HCT116 (cell line): ENCODE results near the gene OXCT1. TPM values are rescaled to one million over a fixed set of nuclear protein-coding genes. Genes with fewer than 3 reads are reported as not detected.

Source experiments
- ATAC-seq: fragments of 200-7000 bp; cut with Tn5 transposase; 2 replicates; pipeline ENCODE4 v1.9.1; 2020; ENCODE audit warnings: mild to moderate bottlenecking, moderate library complexity
- BruUV-seq: library from RNA; stranded (reverse); fragments of 400-500 nt; replicated peaks from 2 replicates; lab custom pipeline; 2021; lab: Mats Ljungman, UMichigan
- CTCF ChIA-PET: fragments of 300-600 bp; sonication (Branson Sonifier 250); formaldehyde crosslinking; loops from one replicate; lab custom pipeline; 2021; ENCODE audit warnings: antibody characterized with exemption; lab: Charles Lee
- POLR2A ChIA-PET: fragments of 300-600, 350-600 bp; sonication (Branson Sonifier 250); formaldehyde crosslinking; loops from one replicate; lab custom pipeline; 2021; ENCODE audit warnings: antibody characterized with exemption; lab: Charles Lee
- RAD21 ChIA-PET, 2 experiments: fragments of 300-600 bp; sonication (Branson Sonifier 250); formaldehyde crosslinking; loops; one replicate each; lab custom pipeline; 2023; ENCODE audit warnings: low total read pairs in 2 of 2; ENCODE audit not compliant: uncharacterized antibody in 2 of 2, unreplicated experiment in 2 of 2, low non-redundant PET in 1 of 2; lab: Charles Lee
- DNase-seq: peaks from one replicate; pipeline ENCODE4 v3.0.0-alpha.2; 2010; ENCODE audit warnings: low read depth, low spot score
- H2AFZ ChIP-seq: fragments of 200-600 bp; shearing (Covaris generic), sonication (generic); 2 replicates; pipeline ENCODE4 v1.6.1; 2017; ENCODE audit warnings: low read depth, mixed run types, mixed read lengths, antibody characterized with exemption, low read length; ENCODE audit not compliant: poor library complexity, severe bottlenecking
- H3K27ac ChIP-seq: 2 replicates; pipeline ENCODE4 v1.5.1; 2012; ENCODE audit warnings: low read depth, low read length
- H3K27me3 ChIP-seq: fragments of 200-600 bp; sonication (generic); 2 replicates; pipeline ENCODE4 v1.6.1; 2016; ENCODE audit warnings: mixed run types, low read length, mixed read lengths; ENCODE audit not compliant: insufficient read depth
- H3K36me3 ChIP-seq, 2 experiments: fragments of 200-500 bp in 1 of 2; fragments of 200-600 bp in 1 of 2; sonication (Bioruptor generic) in 1 of 2; sonication (generic) in 1 of 2; 2 replicates each; pipeline versions ENCODE4 v1.5.1 to v1.6.1; 2014 to 2016; ENCODE audit warnings: low read length in 2 of 2, inconsistent platforms in 1 of 2, mixed read lengths in 1 of 2, mixed run types in 1 of 2; ENCODE audit not compliant: insufficient read depth in 2 of 2, control insufficient read depth in 1 of 2
- H3K4me1 ChIP-seq, 2 experiments: fragments of 200-600 bp in 1 of 2; sonication (generic) in 1 of 2; 2 replicates each; pipeline versions ENCODE4 v1.5.1 to v1.6.1; 2012 to 2017; ENCODE audit warnings: low read length in 2 of 2, inconsistent platforms in 1 of 2, mild to moderate bottlenecking in 1 of 2, mixed read lengths in 1 of 2, mixed run types in 1 of 2, moderate library complexity in 1 of 2; ENCODE audit not compliant: insufficient read depth in 2 of 2, control insufficient read depth in 1 of 2
- H3K4me2 ChIP-seq: fragments of 200-600 bp; sonication (generic); 2 replicates; pipeline ENCODE4 v1.6.1; 2017; ENCODE audit warnings: mixed run types, low read length, mixed read lengths
- H3K4me3 ChIP-seq, 2 experiments: fragments of 200-600 bp in 1 of 2; sonication (generic) in 1 of 2; replicated peaks in 1 of 2; 2 replicates each; pipeline ENCODE4 v1.5.1; 2011 to 2016; ENCODE audit warnings: low read length in 2 of 2, control low read depth in 1 of 2, low read depth in 1 of 2, mild to moderate bottlenecking in 1 of 2, mixed read lengths in 1 of 2, mixed run types in 1 of 2
- H3K79me2 ChIP-seq: fragments of 200-600 bp; sonication (generic); 2 replicates; pipeline ENCODE4 v1.6.1; 2017; ENCODE audit warnings: mild to moderate bottlenecking, mixed run types, low read length, moderate library complexity, mixed read lengths; ENCODE audit not compliant: insufficient read depth
- H3K9ac ChIP-seq: fragments of 200-600 bp; sonication (generic); 2 replicates; pipeline ENCODE4 v1.6.1; 2016; ENCODE audit warnings: low read length, mixed read lengths
- H3K9me2 ChIP-seq: fragments of 200-600 bp; sonication (generic), shearing (Covaris generic); 2 replicates; pipeline ENCODE4 v1.6.1; 2017; ENCODE audit warnings: mixed run types, mild to moderate bottlenecking, moderate library complexity; ENCODE audit not compliant: insufficient read depth
- H3K9me3 ChIP-seq, 2 experiments: fragments of 200-500 bp in 1 of 2; fragments of 200-600 bp in 1 of 2; sonication (Bioruptor generic) in 1 of 2; sonication (generic) in 1 of 2; 2 replicates each; pipeline ENCODE4 v1.6.1; 2014 to 2017; ENCODE audit warnings: low read length in 2 of 2, mixed read lengths in 2 of 2, inconsistent platforms in 1 of 2, low read depth in 1 of 2, mild to moderate bottlenecking in 1 of 2, mixed run types in 1 of 2, moderate library complexity in 1 of 2; ENCODE audit not compliant: control insufficient read depth in 1 of 2, insufficient read depth in 1 of 2
- H4K20me1 ChIP-seq: fragments of 200-600 bp; sonication (generic), shearing (Covaris generic); 2 replicates; pipeline ENCODE4 v1.6.1; 2017; ENCODE audit warnings: mixed run types, mild to moderate bottlenecking, moderate library complexity; ENCODE audit not compliant: insufficient read depth
- CBX3 ChIP-seq: IDR thresholded peaks from 2 replicates; pipeline ENCODE4 v1.6.1; 2012; ENCODE audit warnings: low read depth
- ELF1 ChIP-seq: IDR thresholded peaks from 2 replicates; pipeline ENCODE4 v1.6.1; 2012; ENCODE audit warnings: low read depth, borderline replicate concordance
- JUND ChIP-seq: IDR thresholded peaks from 2 replicates; pipeline ENCODE4 v1.6.1; 2012
- POLR2A ChIP-seq: IDR thresholded peaks from 2 replicates; pipeline ENCODE4 v1.7.0; 2011; ENCODE audit warnings: borderline replicate concordance; ENCODE audit not compliant: insufficient read depth, insufficient read length; ENCODE audit errors: extremely low read depth
- POLR2AphosphoS5 ChIP-seq: IDR thresholded peaks from 2 replicates; pipeline ENCODE4 v1.6.1; 2011; ENCODE audit warnings: mild to moderate bottlenecking, low read depth, low read length, moderate library complexity
- SIN3A ChIP-seq: IDR thresholded peaks from 2 replicates; pipeline ENCODE4 v1.6.1; 2012; ENCODE audit warnings: low read depth
- TCF7L2 ChIP-seq: IDR thresholded peaks from 2 replicates; pipeline ENCODE4 v1.7.0; 2011; ENCODE audit warnings: borderline replicate concordance, inconsistent platforms; ENCODE audit not compliant: insufficient read depth, insufficient read length; ENCODE audit errors: extremely low read depth
- YY1 ChIP-seq: IDR thresholded peaks from 2 replicates; pipeline ENCODE4 v1.6.1; 2011; ENCODE audit warnings: low read length, low read depth, moderate library complexity, mild to moderate bottlenecking; ENCODE audit not compliant: insufficient replicate concordance; ENCODE audit errors: extremely low read depth
- ZFX ChIP-seq: fragments of 450-650 bp; IDR thresholded peaks from 2 replicates; pipeline ENCODE4 v1.6.1; 2017
- ZNF274 ChIP-seq: fragments of 200-500 bp; sonication (Bioruptor generic); IDR thresholded peaks from 2 replicates; pipeline ENCODE4 v1.6.1; 2014; ENCODE audit warnings: mild to moderate bottlenecking, low read depth, low read length, inconsistent platforms
- intact Hi-C: fragments of 100-400 bp; cut with micrococcal nuclease; formaldehyde crosslinking; loops from 2 replicates; pipeline ENCODE4 v1.10.0; 2022
- total RNA-seq: library from RNA; stranded (reverse); gene quantifications from one replicate; pipeline ENCODE4 v1.2.1, GENCODE V29; 2021; ENCODE audit not compliant: unreplicated experiment
- TF ChIP-seq, protein P1 (sequence below): IDR thresholded peaks from 2 replicates; pipeline ENCODE4 v1.6.1; 2011; ENCODE audit warnings: mild to moderate bottlenecking, low read length, moderate library complexity; ENCODE audit not compliant: insufficient replicate concordance; ENCODE audit errors: extremely low read depth
- TF ChIP-seq, protein P2 (sequence below): IDR thresholded peaks from 2 replicates; pipeline ENCODE4 v1.6.1; 2012; ENCODE audit warnings: low read depth

Gene OXCT1
- total RNA-seq, 1 experiment from 2014 or later: 28.1 TPM

DNA sequence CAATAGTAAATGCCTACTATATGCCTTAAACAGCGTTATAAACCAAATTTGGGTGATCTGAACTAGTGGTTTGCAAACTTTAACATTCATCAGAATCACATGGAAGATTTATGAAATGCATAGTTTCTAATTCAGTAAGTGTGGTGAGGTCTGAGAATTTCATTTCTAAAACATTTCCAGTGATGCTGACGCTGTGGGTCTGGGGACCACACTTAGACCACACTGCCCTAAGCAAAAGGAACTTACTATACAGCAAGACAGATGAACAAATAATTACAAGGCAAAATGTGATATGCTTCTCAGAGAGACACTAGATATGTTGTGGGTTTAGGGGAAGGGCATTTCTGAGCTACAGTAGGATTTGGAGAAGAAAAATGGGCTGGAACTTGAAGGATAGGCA is 72.6 kb downstream of the OXCT1 start:
- CTCF ChIA-PET: no interaction called here
- POLR2A ChIA-PET: no interaction called here
- Histone ChIP-seq H3K36me3 (no peaks in the 10 kb centered on the region), H3K9me2 (no peaks in the 10 kb centered on the region), H3K79me2 (no peaks in the 10 kb centered on the region), H3K27ac (no peak overlapping the region)
- RAD21 ChIA-PET: no interaction called here
- DNase-seq: no peak
- intact Hi-C loops: no loop called here
- TF ChIP-seq POLR2A (no peak), TCF7L2 (no peak), ZNF274 (no peak), SIN3A (no peak), CBX3 (no peak), POLR2AphosphoS5 (no peak)
- TF ChIP-seq, protein P1, sequence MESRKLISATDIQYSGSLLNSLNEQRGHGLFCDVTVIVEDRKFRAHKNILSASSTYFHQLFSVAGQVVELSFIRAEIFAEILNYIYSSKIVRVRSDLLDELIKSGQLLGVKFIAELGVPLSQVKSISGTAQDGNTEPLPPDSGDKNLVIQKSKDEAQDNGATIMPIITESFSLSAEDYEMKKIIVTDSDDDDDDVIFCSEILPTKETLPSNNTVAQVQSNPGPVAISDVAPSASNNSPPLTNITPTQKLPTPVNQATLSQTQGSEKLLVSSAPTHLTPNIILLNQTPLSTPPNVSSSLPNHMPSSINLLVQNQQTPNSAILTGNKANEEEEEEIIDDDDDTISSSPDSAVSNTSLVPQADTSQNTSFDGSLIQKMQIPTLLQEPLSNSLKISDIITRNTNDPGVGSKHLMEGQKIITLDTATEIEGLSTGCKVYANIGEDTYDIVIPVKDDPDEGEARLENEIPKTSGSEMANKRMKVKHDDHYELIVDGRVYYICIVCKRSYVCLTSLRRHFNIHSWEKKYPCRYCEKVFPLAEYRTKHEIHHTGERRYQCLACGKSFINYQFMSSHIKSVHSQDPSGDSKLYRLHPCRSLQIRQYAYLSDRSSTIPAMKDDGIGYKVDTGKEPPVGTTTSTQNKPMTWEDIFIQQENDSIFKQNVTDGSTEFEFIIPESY: no peak
- TF ChIP-seq, all 23 proteins: peak for 0
- BruUV-seq: no TSS peak
- H3K9me3 ChIP-seq: no peaks in the 10 kb centered on the region
- no peaks in the 10 kb centered on the region for H3K27me3 ChIP-seq
- no peak overlapping the region for H3K9ac ChIP-seq
- no peak overlapping the region for H3K4me2 ChIP-seq
- no peak overlapping the region for H2AFZ ChIP-seq
- H3K4me3 ChIP-seq: no peak overlapping the region
- ATAC-seq: no peak
- no peaks in the 10 kb centered on the region for H4K20me1 ChIP-seq
- H3K4me1 ChIP-seq: peaks cover 10 to 13% of the 10 kb centered on the region in 2 experiments

DNA sequence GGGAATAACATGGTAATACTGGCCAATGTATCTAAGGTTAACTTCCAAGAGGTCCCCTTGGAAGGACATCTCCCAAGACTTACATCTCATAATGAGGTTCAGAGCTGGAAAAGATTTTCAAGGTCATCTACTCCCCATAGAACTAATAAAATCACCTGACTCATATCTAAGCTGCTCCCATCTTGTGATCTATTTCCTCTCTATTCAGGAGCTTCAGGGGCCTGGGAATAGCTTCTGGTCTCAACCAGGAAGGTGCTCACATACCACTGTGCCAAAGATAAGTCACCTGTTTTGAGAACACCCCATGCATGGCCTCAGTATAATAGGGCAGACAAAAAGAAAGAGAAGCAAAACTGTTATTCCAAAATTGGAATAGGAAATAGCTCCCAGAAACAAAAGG is 74.2 kb downstream of the OXCT1 start:
- Histone ChIP-seq H3K36me3 (no peaks in the 10 kb centered on the region), H4K20me1 (no peaks in the 10 kb centered on the region), H3K4me1 (peaks cover 10 to 13% of the 10 kb centered on the region in 2 experiments), H3K4me2 (no peak overlapping the region), H3K27me3 (no peaks in the 10 kb centered on the region), H3K4me3 (no peak overlapping the region), H3K9me2 (no peaks in the 10 kb centered on the region), H3K9ac (no peak overlapping the region), H3K9me3 (no peaks in the 10 kb centered on the region), H2AFZ (no peak overlapping the region), H3K79me2 (no peaks in the 10 kb centered on the region), H3K27ac (no peak overlapping the region)
- intact Hi-C loops: no loop called here
- RAD21 ChIA-PET: no interaction called here
- CTCF ChIA-PET: no interaction called here
- POLR2A ChIA-PET: no interaction called here
- ATAC-seq (no peak), DNase-seq (no peak)
- BruUV-seq: no TSS peak
- TF ChIP-seq ZFX (no peak), ELF1 (no peak), YY1 (no peak), POLR2AphosphoS5 (no peak), POLR2A (no peak), JUND (no peak), CBX3 (no peak)
- TF ChIP-seq, protein P1: no peak
- TF ChIP-seq, protein P2, sequence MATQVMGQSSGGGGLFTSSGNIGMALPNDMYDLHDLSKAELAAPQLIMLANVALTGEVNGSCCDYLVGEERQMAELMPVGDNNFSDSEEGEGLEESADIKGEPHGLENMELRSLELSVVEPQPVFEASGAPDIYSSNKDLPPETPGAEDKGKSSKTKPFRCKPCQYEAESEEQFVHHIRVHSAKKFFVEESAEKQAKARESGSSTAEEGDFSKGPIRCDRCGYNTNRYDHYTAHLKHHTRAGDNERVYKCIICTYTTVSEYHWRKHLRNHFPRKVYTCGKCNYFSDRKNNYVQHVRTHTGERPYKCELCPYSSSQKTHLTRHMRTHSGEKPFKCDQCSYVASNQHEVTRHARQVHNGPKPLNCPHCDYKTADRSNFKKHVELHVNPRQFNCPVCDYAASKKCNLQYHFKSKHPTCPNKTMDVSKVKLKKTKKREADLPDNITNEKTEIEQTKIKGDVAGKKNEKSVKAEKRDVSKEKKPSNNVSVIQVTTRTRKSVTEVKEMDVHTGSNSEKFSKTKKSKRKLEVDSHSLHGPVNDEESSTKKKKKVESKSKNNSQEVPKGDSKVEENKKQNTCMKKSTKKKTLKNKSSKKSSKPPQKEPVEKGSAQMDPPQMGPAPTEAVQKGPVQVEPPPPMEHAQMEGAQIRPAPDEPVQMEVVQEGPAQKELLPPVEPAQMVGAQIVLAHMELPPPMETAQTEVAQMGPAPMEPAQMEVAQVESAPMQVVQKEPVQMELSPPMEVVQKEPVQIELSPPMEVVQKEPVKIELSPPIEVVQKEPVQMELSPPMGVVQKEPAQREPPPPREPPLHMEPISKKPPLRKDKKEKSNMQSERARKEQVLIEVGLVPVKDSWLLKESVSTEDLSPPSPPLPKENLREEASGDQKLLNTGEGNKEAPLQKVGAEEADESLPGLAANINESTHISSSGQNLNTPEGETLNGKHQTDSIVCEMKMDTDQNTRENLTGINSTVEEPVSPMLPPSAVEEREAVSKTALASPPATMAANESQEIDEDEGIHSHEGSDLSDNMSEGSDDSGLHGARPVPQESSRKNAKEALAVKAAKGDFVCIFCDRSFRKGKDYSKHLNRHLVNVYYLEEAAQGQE: no peak
